ENCODE measurements around the gene OR1J2. TPM values are rescaled to one million over a fixed set of nuclear protein-coding genes. Genes with fewer than 3 reads are reported as not detected.
"Not testable (repeated sequence)": the region's sequence is repeated elsewhere in the genome, so short reads cannot be mapped to it uniquely, and the experiment has no call there.

The OR1J2 gene, protein sequence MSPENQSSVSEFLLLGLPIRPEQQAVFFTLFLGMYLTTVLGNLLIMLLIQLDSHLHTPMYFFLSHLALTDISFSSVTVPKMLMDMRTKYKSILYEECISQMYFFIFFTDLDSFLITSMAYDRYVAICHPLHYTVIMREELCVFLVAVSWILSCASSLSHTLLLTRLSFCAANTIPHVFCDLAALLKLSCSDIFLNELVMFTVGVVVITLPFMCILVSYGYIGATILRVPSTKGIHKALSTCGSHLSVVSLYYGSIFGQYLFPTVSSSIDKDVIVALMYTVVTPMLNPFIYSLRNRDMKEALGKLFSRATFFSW
- polyA plus RNA-seq (ENCODE audit: insufficient read length): not detected

GRCh38 chr9:122510502-122510901 lies at the start of gene OR1J2:
Gene OR1J2, plus strand, starts transcription at chr9:122510802. Its CDS starts 0 bp downstream, at chr9:122510802.
- no peak for DNase-seq (ENCODE audit: low read depth)

- DNase-seq (ENCODE audit: low read depth): no peak
These were observed 46.6 kb upstream of the OR1J2 start for GRCh38 chr9:122463828-122464632.

DNA sequence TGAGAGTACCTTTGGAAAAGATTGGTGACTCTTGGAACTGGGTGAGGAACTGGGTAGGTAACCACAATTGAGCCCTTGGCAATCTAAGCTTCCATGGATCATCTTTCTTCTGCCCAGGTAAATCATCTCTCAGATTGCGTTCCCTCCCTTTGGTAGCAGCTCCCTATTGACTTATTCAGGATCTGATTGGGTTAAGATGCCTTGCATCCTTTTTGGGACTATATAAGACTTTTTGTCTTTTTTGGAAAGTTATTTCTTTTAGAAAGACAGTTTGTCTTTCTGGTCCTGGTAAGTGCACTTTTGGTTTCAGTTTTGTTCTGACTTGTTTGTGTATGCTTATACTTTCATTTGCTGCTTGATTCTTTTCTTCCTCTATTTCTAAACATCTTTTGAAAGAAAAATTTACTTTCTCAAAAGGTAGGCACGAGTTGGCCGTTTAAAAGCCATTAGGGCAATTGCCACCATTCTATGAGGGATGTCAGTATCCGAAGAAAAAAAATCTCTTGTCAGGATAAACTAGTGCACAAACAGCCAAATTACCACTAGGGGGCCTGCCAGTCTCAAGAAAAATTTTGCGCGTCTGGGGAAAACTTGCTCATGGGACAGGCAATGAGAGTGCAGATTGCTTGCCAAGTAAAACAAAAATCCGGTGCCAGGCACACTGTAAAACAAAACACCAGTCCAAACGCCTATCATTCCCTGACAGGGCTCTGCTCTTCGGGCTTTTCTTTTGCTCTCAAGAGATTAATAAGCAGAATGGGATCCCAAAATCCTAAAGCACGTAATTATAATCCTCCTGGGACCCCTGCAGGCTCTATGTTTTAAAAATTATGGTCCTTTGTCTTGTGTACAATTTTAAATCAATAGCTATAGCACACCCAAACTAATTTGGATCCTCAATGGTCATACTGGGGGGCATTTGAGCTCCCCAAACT lies 45.7 kb upstream of the OR1J2 start:
- peak; percentile 28 for DNase-seq (ENCODE audit: low read depth)

DNA sequence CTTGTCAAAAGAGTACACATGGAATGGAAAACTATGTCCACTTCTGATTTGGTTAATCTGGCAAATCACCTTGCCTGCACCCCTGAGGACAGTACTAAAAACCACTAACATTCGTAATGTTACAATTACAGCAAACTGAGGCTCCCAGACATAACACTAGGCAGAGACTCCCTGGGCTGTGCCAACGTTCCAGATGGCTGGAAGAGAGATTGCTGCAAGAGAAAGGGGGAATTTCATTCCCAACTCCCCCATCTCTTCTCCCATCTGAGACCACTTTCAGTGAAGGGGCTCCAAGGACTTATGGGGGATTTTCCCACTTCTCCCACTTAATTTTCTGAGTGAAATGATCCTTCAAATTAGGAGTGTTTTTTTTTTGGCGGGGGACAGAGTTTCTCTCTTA lies 44.1 kb upstream of the OR1J2 start:
- DNase-seq (ENCODE audit: low read depth): no peak

DNA sequence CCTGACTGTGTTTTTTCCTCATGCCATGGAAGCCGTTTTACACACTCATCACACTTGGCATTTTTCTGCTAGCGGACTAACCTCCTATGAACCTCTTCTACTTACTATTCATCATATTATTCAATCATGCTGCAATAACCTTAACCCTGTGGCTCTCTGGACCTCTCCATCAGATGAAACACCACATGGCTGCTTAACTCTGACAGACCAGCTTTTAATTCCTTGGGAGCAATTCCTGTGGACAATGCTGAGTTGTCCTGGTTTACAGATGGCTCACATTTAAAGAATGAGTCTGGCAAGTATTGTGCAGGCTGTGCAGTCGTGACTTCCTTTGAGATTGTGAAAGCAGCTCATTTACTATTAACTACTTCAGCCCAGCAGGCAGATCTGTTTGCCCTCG lies 41.9 kb upstream of the OR1J2 start:
- DNase-seq (ENCODE audit: low read depth): no peak

DNA sequence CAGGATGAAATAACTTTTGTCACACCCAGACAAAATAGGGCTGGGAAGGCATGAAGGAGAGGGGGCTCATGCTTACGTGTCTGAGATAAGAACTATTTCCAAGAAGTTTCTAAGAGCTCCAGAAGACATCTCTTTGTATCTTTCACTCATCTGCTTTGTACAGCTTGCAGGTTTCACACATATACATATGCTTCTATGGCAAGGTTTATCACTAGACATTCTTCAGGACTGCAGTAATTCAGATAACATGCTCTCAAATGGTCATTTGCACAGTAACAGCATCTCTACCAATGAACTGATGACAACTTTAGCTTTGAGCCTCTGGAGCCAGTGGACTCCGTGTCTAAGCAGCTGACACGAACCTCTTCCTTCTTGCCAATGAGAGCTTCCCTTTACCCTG lies 36.0 kb upstream of the OR1J2 start:
- no peak for DNase-seq (ENCODE audit: low read depth)

DNA sequence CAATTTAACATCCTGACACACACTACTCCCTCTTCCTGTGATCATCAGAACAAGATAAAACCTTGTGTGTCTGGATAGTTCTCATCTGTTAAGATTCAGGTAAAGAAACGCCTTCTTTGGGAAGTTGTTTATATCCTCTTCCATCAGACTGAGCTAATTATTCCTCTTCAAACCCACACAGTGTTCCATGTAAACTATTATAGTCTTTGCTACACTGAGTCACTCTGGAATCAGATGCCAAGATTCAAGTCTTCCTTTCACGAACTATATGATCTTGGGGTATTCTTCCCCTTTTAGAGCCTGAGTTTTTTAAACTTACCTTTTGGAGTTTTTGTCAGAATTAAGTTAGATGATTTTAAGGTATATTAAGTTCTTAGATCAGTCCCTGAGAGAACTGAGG lies 34.9 kb upstream of the OR1J2 start:
- DNase-seq (ENCODE audit: low read depth): no peak

DNA sequence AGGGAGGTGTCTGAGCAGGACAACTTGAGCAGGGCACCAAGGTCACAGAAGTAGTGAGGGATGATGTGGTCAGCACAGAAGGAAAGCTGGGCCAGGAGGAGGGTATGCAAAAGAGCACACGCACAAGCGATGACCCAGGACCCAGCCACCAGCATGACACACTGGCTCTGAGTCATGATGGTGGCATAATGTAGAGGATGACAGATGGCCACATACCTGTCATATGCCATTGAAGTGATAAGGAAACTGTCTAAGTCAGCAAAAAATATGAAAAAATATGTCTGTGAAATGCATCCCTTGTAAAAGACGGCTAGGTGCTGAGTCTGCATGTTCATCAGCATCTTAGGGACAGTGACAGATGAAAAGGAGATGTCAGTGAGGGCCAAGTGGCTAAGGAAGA lies 33.3 kb upstream of the OR1J2 start:
- no peak for DNase-seq (ENCODE audit: low read depth)

DNA sequence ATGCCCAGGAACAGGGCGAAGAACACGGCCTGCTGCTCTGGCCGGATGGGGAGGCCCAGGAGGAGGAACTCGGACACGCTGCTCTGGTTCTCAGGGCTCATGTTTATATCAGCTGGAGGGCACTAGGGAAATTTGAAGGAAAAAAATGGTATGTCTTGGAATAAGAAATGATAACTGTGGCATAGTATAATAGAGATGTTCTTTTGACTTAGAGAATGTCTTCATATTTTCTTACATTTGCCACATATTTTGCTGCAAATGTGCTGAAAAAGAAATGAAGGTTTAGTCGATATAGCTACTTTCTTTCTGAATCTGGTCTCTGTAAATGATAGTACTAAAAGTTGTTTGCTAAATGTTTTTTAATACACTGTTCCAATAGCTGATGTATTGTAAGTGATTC lies 32.8 kb upstream of the OR1J2 start, which contains the start of gene OR1J1:
TSS of gene OR1J1 (minus strand) at position 101 of the 400 bp plus-strand sequence. CDS start at position 101, 0 bp downstream.
- no peak for DNase-seq (ENCODE audit: low read depth)

DNA sequence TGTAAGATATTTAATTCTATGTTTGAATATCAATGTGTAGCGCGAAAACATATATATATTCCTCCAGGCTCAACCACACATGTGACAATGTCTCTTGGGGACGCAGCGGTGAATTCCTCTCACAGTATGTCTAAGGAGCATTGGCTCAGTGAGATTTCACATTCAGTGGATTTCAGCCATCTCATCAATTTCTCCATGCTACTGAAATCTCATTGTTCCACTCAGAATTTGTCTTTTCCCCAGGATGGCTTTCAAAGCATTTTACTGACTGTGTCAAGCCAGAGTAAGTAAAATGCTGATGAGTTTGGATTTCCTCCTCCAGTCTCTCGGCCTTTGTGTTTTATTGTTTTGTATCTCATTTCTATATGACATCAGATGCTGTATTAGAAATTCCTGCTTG lies 31.5 kb upstream of the OR1J2 start:
- DNase-seq (ENCODE audit: low read depth): no peak

- DNase-seq (ENCODE audit: low read depth): no peak
These were observed 11.7 kb upstream of the OR1J2 start for GRCh38 chr9:122498883-122499288.

GRCh38 chr9:122506964-122507363 lies 3.6 kb upstream of the OR1J2 start:
- no peak for DNase-seq (ENCODE audit: low read depth)

GRCh38 chr9:122518226-122518625 lies 7.6 kb downstream of the OR1J2 start:
- DNase-seq (ENCODE audit: low read depth): no peak

GRCh38 chr9:122518841-122519240 lies 8.2 kb downstream of the OR1J2 start, which contains the start of gene OR1J4:
Gene OR1J4, plus strand, starts transcription at chr9:122519141. Its CDS starts 0 bp downstream, at chr9:122519141.
- no peak for DNase-seq (ENCODE audit: low read depth)

DNA sequence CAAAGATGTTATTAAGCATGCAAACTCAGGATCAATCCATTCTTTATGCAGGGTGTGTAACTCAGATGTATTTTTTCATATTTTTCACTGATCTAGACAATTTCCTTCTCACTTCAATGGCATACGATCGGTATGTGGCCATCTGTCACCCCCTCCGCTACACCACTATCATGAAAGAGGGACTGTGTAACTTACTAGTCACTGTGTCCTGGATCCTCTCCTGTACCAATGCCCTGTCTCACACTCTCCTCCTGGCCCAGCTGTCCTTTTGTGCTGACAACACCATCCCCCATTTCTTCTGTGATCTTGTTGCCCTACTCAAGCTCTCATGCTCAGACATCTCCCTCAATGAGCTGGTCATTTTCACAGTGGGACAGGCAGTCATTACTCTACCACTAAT lies 8.8 kb downstream of the OR1J2 start:
- no peak for DNase-seq (ENCODE audit: low read depth)

DNA sequence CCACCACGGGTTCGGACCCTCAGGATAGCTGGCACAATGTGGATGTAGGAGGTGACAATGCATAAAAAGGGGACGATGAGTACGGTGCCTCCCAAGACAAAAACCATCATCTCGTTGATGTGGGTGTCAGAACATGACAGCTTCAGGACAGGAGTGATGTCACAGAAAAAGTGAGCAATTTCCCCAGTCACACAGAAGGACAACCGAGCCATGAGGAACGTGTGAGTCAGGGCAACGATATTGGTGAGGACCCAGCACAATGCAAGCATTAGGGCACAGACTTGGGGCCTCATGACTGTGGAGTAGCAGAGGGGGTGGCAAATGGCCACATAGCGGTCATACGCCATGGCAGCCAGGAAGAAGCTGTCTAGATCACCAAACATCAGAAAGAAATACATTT lies 16.0 kb downstream of the OR1J2 start:
- no peak for DNase-seq (ENCODE audit: low read depth)

- DNase-seq (ENCODE audit: low read depth): no peak
These were observed 16.6 kb downstream of the OR1J2 start, which contains the start of gene OR1N1 for GRCh38 chr9:122527193-122527592. Gene OR1N1, minus strand, starts transcription at chr9:122527293. Its CDS starts 0 bp downstream, at chr9:122527293.

GRCh38 chr9:122531157-122531556 lies 20.6 kb downstream of the OR1J2 start:
- DNase-seq (ENCODE audit: low read depth): not testable (repeated sequence)

DNA sequence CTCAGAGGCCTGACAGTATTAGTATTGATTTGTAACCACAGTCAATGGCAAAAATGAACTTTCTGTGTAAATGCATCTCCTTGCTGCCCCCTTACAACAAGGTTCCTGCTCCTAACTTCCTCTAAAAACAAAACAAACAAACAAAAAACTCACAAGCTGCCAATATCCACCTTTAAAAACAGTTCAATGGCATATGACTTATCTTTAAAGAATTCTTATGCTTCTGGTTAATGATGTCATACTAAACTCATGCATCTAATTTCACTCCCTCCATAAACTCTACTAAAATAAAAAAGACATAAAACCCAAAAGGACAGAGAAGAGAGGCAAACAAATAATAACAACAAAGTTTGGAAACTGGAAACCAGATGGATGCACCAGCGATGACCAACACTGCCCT lies 25.5 kb downstream of the OR1J2 start:
- DNase-seq (ENCODE audit: low read depth): no peak

- DNase-seq (ENCODE audit: low read depth): not testable (repeated sequence)
These were observed 26.5 kb downstream of the OR1J2 start for GRCh38 chr9:122537066-122537465.

DNA sequence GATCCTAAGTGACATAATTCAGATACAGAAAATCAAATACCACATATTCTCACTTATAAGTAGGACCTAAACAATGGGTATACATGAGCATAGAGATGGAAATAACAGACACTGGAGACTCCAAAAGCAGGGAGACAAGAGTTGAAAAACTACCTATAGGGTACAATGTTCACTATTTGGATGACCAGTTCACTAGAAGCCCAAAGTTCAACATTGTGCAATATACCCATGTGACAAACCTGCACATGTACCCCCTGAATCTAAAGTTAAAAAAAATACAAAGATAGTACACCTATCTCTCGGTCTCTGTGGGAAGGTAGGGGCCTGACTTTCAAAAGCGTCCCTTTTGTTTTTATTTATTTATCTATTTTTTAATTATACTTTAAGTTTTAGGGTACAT lies 28.2 kb downstream of the OR1J2 start:
- DNase-seq (ENCODE audit: low read depth): no peak

DNA sequence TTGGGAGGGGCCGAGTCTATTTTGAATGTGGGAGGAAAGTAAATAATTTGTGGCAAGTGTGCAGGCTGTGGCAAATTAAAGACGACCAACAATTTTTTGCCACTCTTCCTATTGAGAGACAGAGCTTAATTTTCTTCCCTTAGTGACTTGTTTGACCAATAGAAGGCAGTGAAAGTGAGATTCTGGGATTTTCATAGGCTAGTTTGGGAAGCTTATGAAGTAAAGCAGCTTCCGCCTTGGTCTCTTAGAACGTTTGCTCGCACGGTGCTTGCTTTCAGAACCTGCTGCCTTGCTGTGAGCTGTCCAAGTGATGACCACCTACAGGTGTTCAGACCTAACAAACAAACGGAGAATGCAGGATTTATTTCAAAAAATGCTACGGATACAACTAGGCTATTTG lies 35.6 kb downstream of the OR1J2 start:
- DNase-seq (ENCODE audit: low read depth): no peak

Data from forelimb muscle (tissue), 1 donor.